Heart left ventricle (tissue), 13 donors: ENCODE results near the gene UQCC2.

ENCODE experiments used
- POLR2A ChIP-seq, 2 donors: fragments of 450-650 bp; IDR thresholded peaks; one replicate each; pipeline ENCODE4 v1.6.1; 2017; ENCODE audit warnings: antibody characterized with exemption in 2 of 2, mild to moderate bottlenecking in 2 of 2, moderate library complexity in 2 of 2
- TF ChIP-seq, protein P1 (sequence below), 12 donors: fragments of 200-600 bp; sonication (generic) in 4 of 12; IDR thresholded peaks; one replicate each; pipeline versions ENCODE4 v1.5.0 to v1.8.0; 2018 to 2022; ENCODE audit warnings: antibody characterized with exemption in 12 of 12, mild to moderate bottlenecking in 5 of 12
- donor health status: ischemic (EF 13 %, LVEDD 7.1; RV severe dilation, severe dysfunction).
- donor health status: DM: no; HTN: yes; CAD: no.
- donor health status: DM: no; HTN: no; CAD: no.
- donor health status: ischemic (EF 25% LVEDD 6.9; RV normal size, moderate dysfunction).
- donor health status: ischemic (EF 25% LVEDD 5.7; RV mildly dilated, moderate dysfunction).
- donor health status: ischemic (EF 35%, LVEDD 5.7; RV mildly dilated, moderate dysfunction).
- donor health status: nonischemic (EF 11% LVEDD 7.7; RV severe dilation, severe dysfunction).
- donor health status: DM: yes; HTN: yes; CAD: no.
- donor health status: PGD.
- donor health status: ischemic (EF 29% LVEDD 5.4; RV normal size, mild dysfunction).
- donor health status: nonischemic (EF 23%, LVEDD 6.1; RV moderate dilation, normal function).

DNA sequence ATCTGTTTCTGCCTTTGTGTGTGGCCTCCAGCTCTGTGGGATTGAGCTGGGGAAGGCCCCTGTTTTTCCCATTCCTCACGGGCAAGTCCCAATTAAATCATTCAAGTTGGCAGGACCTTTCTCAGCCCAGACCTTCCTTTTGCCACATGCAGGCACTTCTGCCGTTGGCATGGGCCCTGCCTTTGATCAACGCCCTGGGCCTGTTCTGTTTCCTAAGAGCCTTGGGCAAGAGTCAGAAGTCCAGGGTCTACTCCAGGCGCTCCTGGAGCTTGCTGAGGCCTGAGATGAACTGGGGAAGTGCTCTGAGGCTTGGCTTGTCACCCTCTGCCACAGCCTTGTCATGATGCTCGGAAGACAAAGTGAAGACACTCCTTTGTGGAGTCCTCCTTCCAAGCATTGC lies 28.1 kb upstream of the UQCC2 start:
- TF ChIP-seq, protein P1, sequence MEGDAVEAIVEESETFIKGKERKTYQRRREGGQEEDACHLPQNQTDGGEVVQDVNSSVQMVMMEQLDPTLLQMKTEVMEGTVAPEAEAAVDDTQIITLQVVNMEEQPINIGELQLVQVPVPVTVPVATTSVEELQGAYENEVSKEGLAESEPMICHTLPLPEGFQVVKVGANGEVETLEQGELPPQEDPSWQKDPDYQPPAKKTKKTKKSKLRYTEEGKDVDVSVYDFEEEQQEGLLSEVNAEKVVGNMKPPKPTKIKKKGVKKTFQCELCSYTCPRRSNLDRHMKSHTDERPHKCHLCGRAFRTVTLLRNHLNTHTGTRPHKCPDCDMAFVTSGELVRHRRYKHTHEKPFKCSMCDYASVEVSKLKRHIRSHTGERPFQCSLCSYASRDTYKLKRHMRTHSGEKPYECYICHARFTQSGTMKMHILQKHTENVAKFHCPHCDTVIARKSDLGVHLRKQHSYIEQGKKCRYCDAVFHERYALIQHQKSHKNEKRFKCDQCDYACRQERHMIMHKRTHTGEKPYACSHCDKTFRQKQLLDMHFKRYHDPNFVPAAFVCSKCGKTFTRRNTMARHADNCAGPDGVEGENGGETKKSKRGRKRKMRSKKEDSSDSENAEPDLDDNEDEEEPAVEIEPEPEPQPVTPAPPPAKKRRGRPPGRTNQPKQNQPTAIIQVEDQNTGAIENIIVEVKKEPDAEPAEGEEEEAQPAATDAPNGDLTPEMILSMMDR (IDR thresholded peaks at IDR 0.05), result no peak
- no peak for TF ChIP-seq POLR2A (IDR thresholded peaks at IDR 0.05)
